Astrocyte (in vitro differentiated cells and primary cell): Measurements from ENCODE around the gene NAIF1.

Experiments
- EZH2 ChIP-seq: IDR thresholded peaks from 2 replicates; pipeline ENCODE4 v1.6.1; 2012; ENCODE audit warnings: mild to moderate bottlenecking, low read length, inconsistent platforms; ENCODE audit not compliant: insufficient read depth
- TF ChIP-seq, protein P1 (sequence below): IDR thresholded peaks from 2 replicates; pipeline ENCODE4 v1.5.1; 2011; ENCODE audit warnings: low read depth, mild to moderate bottlenecking, inconsistent platforms, low read length, moderate library complexity; ENCODE audit not compliant: insufficient read depth

GRCh38 chr9:128094950-128095544 lies 27.9 kb upstream of the NAIF1 start:
- TF ChIP-seq, protein P1, sequence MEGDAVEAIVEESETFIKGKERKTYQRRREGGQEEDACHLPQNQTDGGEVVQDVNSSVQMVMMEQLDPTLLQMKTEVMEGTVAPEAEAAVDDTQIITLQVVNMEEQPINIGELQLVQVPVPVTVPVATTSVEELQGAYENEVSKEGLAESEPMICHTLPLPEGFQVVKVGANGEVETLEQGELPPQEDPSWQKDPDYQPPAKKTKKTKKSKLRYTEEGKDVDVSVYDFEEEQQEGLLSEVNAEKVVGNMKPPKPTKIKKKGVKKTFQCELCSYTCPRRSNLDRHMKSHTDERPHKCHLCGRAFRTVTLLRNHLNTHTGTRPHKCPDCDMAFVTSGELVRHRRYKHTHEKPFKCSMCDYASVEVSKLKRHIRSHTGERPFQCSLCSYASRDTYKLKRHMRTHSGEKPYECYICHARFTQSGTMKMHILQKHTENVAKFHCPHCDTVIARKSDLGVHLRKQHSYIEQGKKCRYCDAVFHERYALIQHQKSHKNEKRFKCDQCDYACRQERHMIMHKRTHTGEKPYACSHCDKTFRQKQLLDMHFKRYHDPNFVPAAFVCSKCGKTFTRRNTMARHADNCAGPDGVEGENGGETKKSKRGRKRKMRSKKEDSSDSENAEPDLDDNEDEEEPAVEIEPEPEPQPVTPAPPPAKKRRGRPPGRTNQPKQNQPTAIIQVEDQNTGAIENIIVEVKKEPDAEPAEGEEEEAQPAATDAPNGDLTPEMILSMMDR = no peak
- no peak for TF ChIP-seq EZH2
